NK-92 (cell line): Measurements from ENCODE around the gene ALDH2.
"Not testable (repeated sequence)": the region's sequence is repeated elsewhere in the genome, so short reads cannot be mapped to it uniquely, and the experiment has no call there.

ENCODE experiments used
- DNase-seq: peaks from one replicate; lab custom pipeline; 2025; ENCODE audit not compliant: unreplicated experiment; lab: John Stamatoyannopoulos, UW

The ALDH2 gene

GRCh38 chr12:111758120-111758561 lies 8.6 kb upstream of the ALDH2 start:
- no peak for DNase-seq

DNA sequence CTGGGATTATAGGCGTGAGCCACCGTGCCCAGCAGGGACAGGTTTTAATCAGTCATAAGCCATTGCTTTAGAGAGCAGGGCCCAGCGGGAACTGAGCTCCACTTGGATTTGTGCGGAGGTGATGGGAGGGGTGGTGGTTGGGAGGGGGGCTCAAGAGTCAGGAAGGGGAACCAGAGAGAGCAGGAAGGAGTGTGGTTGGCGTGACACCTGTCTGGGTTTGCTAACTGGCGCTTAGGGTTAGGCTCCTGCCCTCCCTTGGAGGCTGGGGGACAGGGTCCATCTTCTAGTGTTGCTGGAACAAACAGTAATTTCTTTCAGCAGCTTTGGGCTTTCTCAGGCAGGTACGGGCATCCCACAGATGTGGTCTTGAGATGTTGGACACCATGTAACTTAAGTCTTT lies 7.5 kb upstream of the ALDH2 start:
- no peak for DNase-seq

DNA sequence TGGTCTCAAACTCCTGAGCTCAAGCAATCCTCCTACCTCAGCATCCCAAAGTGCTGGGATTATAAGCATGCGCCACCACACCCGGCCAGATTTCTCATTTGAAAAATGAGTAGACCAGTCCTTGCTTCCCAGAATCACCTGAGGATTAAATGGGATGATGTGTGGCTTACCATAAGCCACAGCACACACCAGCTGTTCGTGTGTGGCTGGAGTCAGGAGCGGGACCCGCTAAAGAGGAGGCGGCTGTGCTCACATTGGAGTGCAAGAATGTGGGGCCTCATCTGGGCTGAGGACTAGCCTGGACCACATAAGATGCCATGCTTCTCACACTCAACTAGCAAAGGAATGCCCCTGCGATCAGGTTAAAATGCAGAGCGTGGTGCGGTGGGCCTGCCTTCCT lies 6.7 kb upstream of the ALDH2 start:
- no peak for DNase-seq

- DNase-seq: no peak
Observed at GRCh38 chr12:111761099-111761498, 5.6 kb upstream of the ALDH2 start.

DNA sequence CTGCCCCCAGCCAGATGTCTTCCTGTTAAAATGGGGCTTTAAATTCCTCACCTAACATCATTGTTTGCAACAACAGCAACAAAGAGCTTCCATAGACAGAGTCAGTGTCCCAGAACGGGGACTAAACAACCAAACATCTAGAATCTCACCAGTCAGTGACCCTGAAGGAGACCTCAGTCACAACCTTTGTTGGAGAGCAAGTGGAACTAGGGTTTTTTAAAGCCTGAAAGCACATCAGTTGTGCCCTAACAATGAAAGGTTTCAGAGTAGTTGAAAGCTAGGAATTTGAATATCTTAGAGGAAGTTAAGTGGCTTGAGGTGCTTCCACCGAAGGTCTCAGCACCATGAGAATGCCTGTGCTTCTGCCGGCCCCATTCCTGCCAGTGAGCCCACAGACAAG lies 5.0 kb upstream of the ALDH2 start:
- DNase-seq: no peak

GRCh38 chr12:111763552-111763951 lies 3.2 kb upstream of the ALDH2 start:
- not testable (repeated sequence) for DNase-seq

GRCh38 chr12:111764120-111764821 lies 2.5 kb upstream of the ALDH2 start:
- no peak for DNase-seq

DNA sequence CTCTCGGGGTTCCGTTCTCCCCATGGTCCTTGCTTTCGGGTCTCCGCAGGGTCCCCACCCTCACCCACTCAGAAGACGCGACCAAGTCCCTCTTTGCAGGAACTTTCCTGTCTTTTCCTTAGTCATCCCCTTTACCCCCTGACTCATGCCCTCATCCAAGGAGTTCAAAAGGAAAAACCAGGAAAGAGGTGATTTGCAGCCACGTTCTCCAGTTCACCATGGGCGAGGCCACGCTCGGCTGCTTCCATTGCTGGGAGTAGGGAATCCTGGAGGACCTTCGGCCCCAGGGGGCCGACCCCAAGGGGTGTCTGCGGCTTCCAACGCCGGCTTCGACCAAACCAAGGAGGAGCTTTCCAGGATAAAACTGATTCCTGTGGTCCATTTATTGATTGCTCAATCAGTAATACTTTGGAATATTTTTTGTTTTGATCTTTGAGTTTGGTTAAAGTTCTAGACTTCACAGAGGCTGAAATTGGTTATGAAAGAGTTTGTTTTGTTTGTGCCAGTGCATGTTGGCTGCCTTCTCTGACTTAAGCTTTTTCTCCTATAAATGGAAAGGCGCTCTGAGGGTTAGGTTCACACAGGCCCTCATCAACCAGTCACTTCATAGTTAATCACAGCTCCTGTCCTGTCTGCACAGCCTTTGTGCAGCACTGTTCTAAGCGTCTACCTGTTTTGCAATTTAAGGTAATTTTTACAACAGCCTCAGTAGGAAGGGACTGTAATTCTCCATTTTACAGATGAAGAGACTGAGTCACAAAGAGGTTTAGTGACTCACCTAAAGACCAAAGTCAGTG lies 827 bp downstream of the ALDH2 start:
- DNase-seq: no peak

GRCh38 chr12:111768159-111768895 lies 1.6 kb downstream of the ALDH2 start:
- no peak for DNase-seq

- DNase-seq: no peak
Observed at GRCh38 chr12:111769599-111769998, 2.9 kb downstream of the ALDH2 start.

DNA sequence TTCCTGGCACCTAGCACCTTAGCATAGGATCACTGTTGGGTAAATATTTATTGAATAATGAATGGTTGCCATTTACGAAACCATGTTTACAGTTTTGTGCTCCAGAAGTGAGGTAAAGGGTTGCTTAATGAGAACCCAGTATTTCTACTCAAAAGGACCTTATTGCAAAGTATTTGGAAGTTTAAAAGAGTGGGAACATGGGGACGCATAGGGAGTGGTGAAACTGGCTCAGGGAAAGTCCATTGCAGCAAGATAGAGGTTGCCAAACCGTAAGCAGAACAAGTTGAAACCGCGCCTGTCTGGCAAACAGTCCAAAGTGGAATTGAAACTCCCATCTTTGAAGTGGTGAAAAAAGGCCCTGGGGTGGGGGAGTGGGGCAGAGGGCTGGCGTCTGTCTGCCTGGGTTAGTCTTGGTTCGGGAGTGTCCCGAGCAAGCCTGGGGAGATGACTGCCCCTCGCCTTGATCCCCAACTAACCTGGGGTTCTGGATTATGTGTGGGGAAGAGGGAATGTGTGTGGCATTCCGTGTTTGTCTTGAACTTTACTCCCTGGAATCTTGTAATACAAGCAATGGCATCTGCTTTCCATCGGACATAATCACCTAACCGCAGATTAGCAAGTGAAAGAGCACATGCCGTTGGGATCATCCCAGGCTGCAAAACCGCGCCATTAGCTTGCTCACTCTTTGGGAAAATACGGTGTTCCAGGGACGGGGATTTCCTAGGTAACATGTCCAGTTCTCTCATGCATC lies 7.2 kb downstream of the ALDH2 start:
- no peak for DNase-seq

DNA sequence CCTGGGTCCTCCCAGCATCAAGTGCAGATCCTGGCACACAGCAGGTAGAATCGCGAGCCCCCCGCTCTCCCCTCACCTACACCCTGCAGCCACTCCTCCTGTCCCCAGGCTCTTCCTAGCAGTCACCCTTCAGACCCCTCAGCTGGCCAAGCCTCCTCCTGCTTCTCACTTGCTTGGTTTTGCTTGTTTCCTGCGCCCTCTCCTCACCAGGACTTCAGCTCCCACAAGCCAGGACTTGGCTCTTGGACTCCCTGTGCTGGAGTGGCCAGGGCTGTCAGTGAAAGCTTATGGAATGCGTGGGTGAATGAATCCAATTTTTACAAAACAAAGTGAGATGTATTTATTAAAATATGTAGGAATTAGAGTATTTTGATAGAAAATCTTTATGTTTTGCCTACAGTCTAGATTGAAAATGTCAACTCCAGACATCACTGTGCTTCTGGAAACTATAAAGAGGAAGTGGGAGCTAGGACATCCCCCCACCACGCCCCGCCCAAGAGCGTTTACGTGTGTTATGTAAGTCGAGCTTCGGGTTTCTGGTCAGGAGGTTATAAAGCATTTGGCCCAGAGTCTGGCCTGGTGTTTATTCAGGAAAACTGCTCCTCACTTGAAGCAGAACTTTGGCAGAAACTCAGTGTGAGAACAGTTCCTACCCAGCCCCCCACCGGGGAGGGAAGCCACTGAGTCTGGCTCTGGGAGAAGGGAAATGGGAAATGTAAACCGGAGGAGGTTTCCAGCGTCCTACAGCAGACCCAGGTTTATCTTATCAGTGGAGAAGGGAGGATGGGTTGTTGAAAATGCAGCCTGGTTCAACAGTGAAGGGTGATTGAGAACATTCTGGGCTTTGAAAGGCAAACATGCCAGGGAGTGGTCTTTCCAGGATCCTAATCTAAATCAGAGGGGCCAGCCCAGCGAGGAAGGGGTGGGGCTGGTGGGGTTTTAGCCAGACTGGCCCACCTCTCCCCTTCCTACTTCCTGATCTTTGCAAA lies 8.8 kb downstream of the ALDH2 start:
- DNase-seq: no peak

DNA sequence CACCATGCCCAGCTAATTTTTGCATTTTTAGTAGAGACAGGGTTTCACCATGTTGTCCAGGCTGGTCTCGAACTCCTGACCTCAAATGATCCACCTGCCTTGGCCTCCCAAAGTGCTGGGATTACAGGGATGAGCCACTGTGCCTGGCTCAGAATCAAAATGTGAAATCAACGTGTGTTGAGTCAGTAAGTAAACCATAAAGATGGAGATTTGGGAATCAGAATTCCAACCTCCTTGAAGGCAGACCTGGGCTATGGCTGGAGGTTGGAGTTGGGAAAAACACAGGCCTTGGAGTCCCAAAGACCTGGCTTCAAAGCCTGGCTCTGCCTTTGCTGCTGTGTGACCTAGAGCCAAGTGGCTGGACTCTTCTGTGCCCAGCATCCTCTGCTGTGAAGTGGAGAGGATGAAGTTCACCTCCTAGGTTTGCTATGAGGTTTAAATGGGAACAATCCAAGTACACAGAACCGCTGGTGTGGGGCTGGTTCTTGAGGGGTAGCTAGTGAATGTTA lies 10.2 kb downstream of the ALDH2 start:
- DNase-seq: no peak

DNA sequence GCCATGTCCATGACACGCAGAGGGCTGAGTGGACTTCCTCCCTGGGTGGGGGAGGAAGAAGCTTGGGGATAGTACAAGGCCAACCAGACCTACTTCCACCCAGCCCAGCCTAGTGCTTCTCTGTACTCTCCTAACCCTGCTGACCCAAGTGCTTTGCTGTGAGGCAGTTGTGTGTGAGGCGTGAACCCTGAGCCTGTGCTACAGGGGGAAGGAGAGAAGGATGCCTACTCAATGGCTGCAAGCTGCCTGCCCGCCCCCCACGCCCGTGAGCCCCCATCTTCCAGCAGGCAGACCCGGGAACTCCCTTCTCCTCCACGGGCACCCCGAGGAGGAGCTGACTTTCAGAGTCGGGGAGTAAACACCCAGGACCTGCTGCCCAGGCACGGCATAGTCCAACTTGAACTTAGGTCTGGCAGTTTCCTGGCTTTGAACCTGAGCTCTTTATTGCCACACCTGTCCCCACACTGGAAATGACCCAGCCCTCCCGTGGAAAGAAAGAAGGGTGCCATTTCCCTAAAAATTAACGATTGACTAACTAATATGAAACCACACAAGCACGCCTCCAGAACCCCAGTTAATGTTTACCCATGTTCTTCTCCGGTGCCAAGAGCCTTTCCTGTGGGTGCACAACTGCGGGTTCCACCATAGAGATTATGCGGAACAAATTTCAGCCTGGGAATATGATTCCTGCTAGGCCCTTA lies 10.8 kb downstream of the ALDH2 start:
- no peak for DNase-seq

GRCh38 chr12:111780166-111780565 lies 13.4 kb downstream of the ALDH2 start:
- DNase-seq: no peak

- no peak for DNase-seq
Observed at GRCh38 chr12:111780615-111781014, 13.9 kb downstream of the ALDH2 start.

- no peak for DNase-seq
Observed at GRCh38 chr12:111781085-111781658, 14.4 kb downstream of the ALDH2 start.

DNA sequence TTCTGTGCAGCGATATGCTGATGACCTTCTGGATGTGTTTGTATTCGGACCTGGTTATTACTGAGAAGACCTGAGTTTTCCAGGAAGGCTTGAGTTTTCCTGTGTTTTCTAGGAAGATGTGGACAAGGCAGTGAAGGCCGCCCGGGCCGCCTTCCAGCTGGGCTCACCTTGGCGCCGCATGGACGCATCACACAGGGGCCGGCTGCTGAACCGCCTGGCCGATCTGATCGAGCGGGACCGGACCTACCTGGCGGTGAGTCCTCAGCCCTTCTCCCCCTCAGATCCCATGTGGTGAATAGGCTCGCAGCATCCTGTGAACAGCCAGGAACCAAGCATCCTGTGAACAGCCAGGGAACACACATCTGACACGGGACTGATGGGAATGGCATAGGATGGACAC lies 16.3 kb downstream of the ALDH2 start:
- DNase-seq: no peak

DNA sequence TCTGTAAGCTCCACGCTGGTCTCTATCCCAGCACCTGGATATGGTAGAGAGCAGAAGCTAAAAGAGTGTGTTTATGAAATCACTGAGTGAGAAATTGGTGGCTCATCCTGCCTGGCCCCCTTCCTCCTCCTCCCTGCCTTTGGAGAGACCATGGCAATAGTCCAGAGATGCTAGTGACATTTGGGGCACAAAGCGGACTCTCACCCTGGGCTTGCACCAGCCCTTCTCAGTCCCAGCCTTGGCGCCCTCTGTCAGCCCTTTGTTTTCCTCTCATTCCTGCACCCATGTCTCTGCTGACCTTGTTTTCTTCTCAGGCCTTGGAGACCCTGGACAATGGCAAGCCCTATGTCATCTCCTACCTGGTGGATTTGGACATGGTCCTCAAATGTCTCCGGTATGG lies 18.2 kb downstream of the ALDH2 start:
- no peak for DNase-seq
